Stimulated activated naive CD8-positive, alpha-beta T cell treated with anti-CD3 and anti-CD28 coated beads, Interleukin-15, Interleukin-2, amounts not matched to agents 100 ng/mL and 50 ng/mL, for 24 hours (primary cell): ENCODE measurements around the gene SPTBN2.

ENCODE experiments used
- H3K27ac Mint-ChIP-seq: one replicate; pipeline ENCODE4 v1.8.0; 2021; ENCODE audit warnings: mild to moderate bottlenecking, mixed read lengths
- H3K27me3 Mint-ChIP-seq: one replicate; pipeline ENCODE4 v1.8.0; 2021; ENCODE audit warnings: mixed read lengths
- H3K36me3 Mint-ChIP-seq: one replicate; pipeline ENCODE4 v1.8.0; 2021; ENCODE audit warnings: low read depth, mixed read lengths
- H3K4me1 Mint-ChIP-seq: one replicate; pipeline ENCODE4 v1.8.0; 2021; ENCODE audit warnings: low read depth, mixed read lengths
- H3K4me3 Mint-ChIP-seq: one replicate; pipeline ENCODE4 v1.8.0; 2021; ENCODE audit warnings: mild to moderate bottlenecking, mixed read lengths
- H3K9me3 Mint-ChIP-seq: one replicate; pipeline ENCODE4 v1.8.0; 2021; ENCODE audit warnings: mixed read lengths

The SPTBN2 gene

GRCh38 chr11:66728693-66729385 lies at the start of gene SPTBN2:
Gene SPTBN2, minus strand, starts transcription at chr11:66729216. Its CDS starts 7,976 bp downstream, at chr11:66721240.
- peak within 1 kb of the TSS; percentile 87 for H3K27ac Mint-ChIP-seq
- peaks cover 20% of the 10 kb centered on the region for H3K4me1 Mint-ChIP-seq
- H3K36me3 Mint-ChIP-seq: peaks cover 4% of the 10 kb centered on the region
- no peaks in the 10 kb centered on the region for H3K9me3 Mint-ChIP-seq
- H3K4me3 Mint-ChIP-seq: peak within 1 kb of the TSS; percentile 83
- peaks cover 64% of the 10 kb centered on the region for H3K27me3 Mint-ChIP-seq

GRCh38 chr11:66768818-66769217 lies 39.8 kb upstream of the SPTBN2 start:
- Mint-ChIP-seq H3K27ac (no peak overlapping the region), H3K27me3 (no peaks in the 10 kb centered on the region), H3K36me3 (peaks cover 4% of the 10 kb centered on the region)

GRCh38 chr11:66768088-66768521 lies 39.1 kb upstream of the SPTBN2 start:
- no peaks in the 10 kb centered on the region for H3K9me3 Mint-ChIP-seq
- H3K4me3 Mint-ChIP-seq: no peak overlapping the region
- no peaks in the 10 kb centered on the region for H3K4me1 Mint-ChIP-seq
- no peaks in the 10 kb centered on the region for H3K27me3 Mint-ChIP-seq
- peaks cover 5% of the 10 kb centered on the region for H3K36me3 Mint-ChIP-seq
- no peak overlapping the region for H3K27ac Mint-ChIP-seq

More at GRCh38 chr11:66768818-66769217, 39.8 kb upstream of the SPTBN2 start:
- no peak overlapping the region for H3K4me3 Mint-ChIP-seq
- H3K9me3 Mint-ChIP-seq: no peaks in the 10 kb centered on the region
- no peaks in the 10 kb centered on the region for H3K4me1 Mint-ChIP-seq

- Mint-ChIP-seq H3K27me3 (no peaks in the 10 kb centered on the region), H3K27ac (no peak overlapping the region), H3K36me3 (peaks cover 7% of the 10 kb centered on the region), H3K9me3 (no peaks in the 10 kb centered on the region), H3K4me3 (no peak overlapping the region), H3K4me1 (no peaks in the 10 kb centered on the region)
Measured at GRCh38 chr11:66767666-66768065, 38.6 kb upstream of the SPTBN2 start.

- no peak overlapping the region for H3K4me3 Mint-ChIP-seq
- H3K4me1 Mint-ChIP-seq: no peaks in the 10 kb centered on the region
- no peaks in the 10 kb centered on the region for H3K9me3 Mint-ChIP-seq
- H3K36me3 Mint-ChIP-seq: peaks cover 12% of the 10 kb centered on the region
- H3K27ac Mint-ChIP-seq: no peak overlapping the region
- no peaks in the 10 kb centered on the region for H3K27me3 Mint-ChIP-seq
Measured at GRCh38 chr11:66766681-66767080, 37.7 kb upstream of the SPTBN2 start.

- Mint-ChIP-seq H3K4me3 (no peak overlapping the region), H3K9me3 (no peaks in the 10 kb centered on the region), H3K36me3 (peaks cover 15% of the 10 kb centered on the region), H3K27me3 (no peaks in the 10 kb centered on the region), H3K27ac (no peak overlapping the region), H3K4me1 (no peaks in the 10 kb centered on the region)
Measured at GRCh38 chr11:66762088-66762487, 33.1 kb upstream of the SPTBN2 start.

- no peaks in the 10 kb centered on the region for H3K4me1 Mint-ChIP-seq
- H3K9me3 Mint-ChIP-seq: no peaks in the 10 kb centered on the region
- no peak overlapping the region for H3K27ac Mint-ChIP-seq
- H3K4me3 Mint-ChIP-seq: no peak overlapping the region
- H3K36me3 Mint-ChIP-seq: no peaks in the 10 kb centered on the region
- H3K27me3 Mint-ChIP-seq: no peaks in the 10 kb centered on the region
Measured at GRCh38 chr11:66752148-66752547, 23.1 kb upstream of the SPTBN2 start.

GRCh38 chr11:66749091-66749490 lies 20.1 kb upstream of the SPTBN2 start:
- H3K9me3 Mint-ChIP-seq: no peaks in the 10 kb centered on the region
- no peaks in the 10 kb centered on the region for H3K27me3 Mint-ChIP-seq
- no peak overlapping the region for H3K27ac Mint-ChIP-seq
- H3K4me3 Mint-ChIP-seq: no peak overlapping the region
- H3K4me1 Mint-ChIP-seq: peaks cover 13% of the 10 kb centered on the region
- H3K36me3 Mint-ChIP-seq: no peaks in the 10 kb centered on the region

- no peaks in the 10 kb centered on the region for H3K9me3 Mint-ChIP-seq
- no peak overlapping the region for H3K27ac Mint-ChIP-seq
- peaks cover 15% of the 10 kb centered on the region for H3K4me1 Mint-ChIP-seq
- H3K27me3 Mint-ChIP-seq: no peaks in the 10 kb centered on the region
- H3K36me3 Mint-ChIP-seq: no peaks in the 10 kb centered on the region
- no peak overlapping the region for H3K4me3 Mint-ChIP-seq
Measured at GRCh38 chr11:66747480-66747879, 18.5 kb upstream of the SPTBN2 start.

- Mint-ChIP-seq H3K9me3 (peaks cover 8% of the 10 kb centered on the region), H3K4me1 (peaks cover 15% of the 10 kb centered on the region), H3K36me3 (no peaks in the 10 kb centered on the region), H3K4me3 (peak overlapping the region; percentile 90), H3K27me3 (no peaks in the 10 kb centered on the region), H3K27ac (no peak overlapping the region)
Measured at GRCh38 chr11:66745356-66746235, 16.6 kb upstream of the SPTBN2 start.

- Mint-ChIP-seq H3K27me3 (no peaks in the 10 kb centered on the region), H3K4me3 (peak overlapping the region; percentile 90), H3K36me3 (no peaks in the 10 kb centered on the region), H3K27ac (peak overlapping the region; percentile 58), H3K9me3 (peaks cover 8% of the 10 kb centered on the region), H3K4me1 (peaks cover 15% of the 10 kb centered on the region)
Measured at GRCh38 chr11:66744485-66745355, 15.7 kb upstream of the SPTBN2 start.

GRCh38 chr11:66743271-66743968 lies 14.4 kb upstream of the SPTBN2 start:
- H3K36me3 Mint-ChIP-seq: no peaks in the 10 kb centered on the region
- peaks cover 8% of the 10 kb centered on the region for H3K9me3 Mint-ChIP-seq
- no peaks in the 10 kb centered on the region for H3K27me3 Mint-ChIP-seq
- peaks cover 15% of the 10 kb centered on the region for H3K4me1 Mint-ChIP-seq
- peak overlapping the region; percentile 52 for H3K27ac Mint-ChIP-seq
- H3K4me3 Mint-ChIP-seq: peak overlapping the region; percentile 90

- no peaks in the 10 kb centered on the region for H3K36me3 Mint-ChIP-seq
- H3K9me3 Mint-ChIP-seq: peaks cover 8% of the 10 kb centered on the region
- no peaks in the 10 kb centered on the region for H3K27me3 Mint-ChIP-seq
- H3K4me1 Mint-ChIP-seq: peaks cover 15% of the 10 kb centered on the region
- no peak overlapping the region for H3K4me3 Mint-ChIP-seq
- H3K27ac Mint-ChIP-seq: no peak overlapping the region
Measured at GRCh38 chr11:66741153-66741552, 12.1 kb upstream of the SPTBN2 start.

GRCh38 chr11:66739983-66740382 lies 11.0 kb upstream of the SPTBN2 start:
- no peak overlapping the region for H3K27ac Mint-ChIP-seq
- H3K36me3 Mint-ChIP-seq: no peaks in the 10 kb centered on the region
- H3K4me3 Mint-ChIP-seq: no peak overlapping the region
- H3K9me3 Mint-ChIP-seq: peaks cover 8% of the 10 kb centered on the region
- peaks cover 8% of the 10 kb centered on the region for H3K4me1 Mint-ChIP-seq
- no peaks in the 10 kb centered on the region for H3K27me3 Mint-ChIP-seq
